NT2/D1 (cell line): ENCODE data around the gene NIBAN1.

Experiments used
- SUZ12 ChIP-seq: IDR thresholded peaks from 2 replicates; pipeline ENCODE4 v1.6.1; 2011; ENCODE audit not compliant: insufficient read length, insufficient read depth; ENCODE audit errors: extremely low read depth
- YY1 ChIP-seq: IDR thresholded peaks from 2 replicates; pipeline ENCODE4 v1.6.1; 2011; ENCODE audit not compliant: insufficient read length, insufficient read depth
- ZNF274 ChIP-seq: IDR thresholded peaks from 2 replicates; pipeline ENCODE4 v1.6.1; 2011; ENCODE audit warnings: mild to moderate bottlenecking, low read depth, low read length

GRCh38 chr1:184959626-184960025 lies 14.7 kb downstream of the NIBAN1 start:
- TF ChIP-seq YY1 (no peak), SUZ12 (no peak), ZNF274 (no peak)
